SKM-1 treated with dmso at 0.1 percent for 144 hours (cell line): Measurements from ENCODE around the gene USH2A.
A peak's percentile ranks its signal among the peaks of the same experiment; 100 is the strongest.

Source experiments
- DNase-seq: peaks from one replicate; lab custom pipeline; 2025; ENCODE audit not compliant: unreplicated experiment; lab: John Stamatoyannopoulos, UW

USH2A gene

GRCh38 chr1:216144661-216145450 is 278.4 kb downstream of the USH2A start:
- DNase-seq, result no peak

GRCh38 chr1:216142921-216143320 is 280.3 kb downstream of the USH2A start:
- no peak for DNase-seq

- DNase-seq, result no peak
Observed at GRCh38 chr1:216140730-216141524, 282.3 kb downstream of the USH2A start.

- no peak for DNase-seq
Observed at GRCh38 chr1:216124192-216124781, 299.0 kb downstream of the USH2A start.

- no peak for DNase-seq
Observed at GRCh38 chr1:216123446-216124191, 299.6 kb downstream of the USH2A start.

- DNase-seq, result peak; percentile 58
Observed at GRCh38 chr1:216119600-216119999, 303.6 kb downstream of the USH2A start.

- no peak for DNase-seq
Observed at GRCh38 chr1:216114180-216114579, 309.1 kb downstream of the USH2A start.

- DNase-seq, result peak; percentile 33
Observed at GRCh38 chr1:216113181-216113580, 310.1 kb downstream of the USH2A start.

GRCh38 chr1:216111842-216112241 is 311.4 kb downstream of the USH2A start:
- peak; percentile 9 for DNase-seq

GRCh38 chr1:216095400-216095799 is 327.8 kb downstream of the USH2A start:
- DNase-seq, result no peak

- DNase-seq, result no peak
Observed at GRCh38 chr1:216090556-216090955, 332.7 kb downstream of the USH2A start.

GRCh38 chr1:216086678-216087077 is 336.6 kb downstream of the USH2A start:
- DNase-seq, result no peak

GRCh38 chr1:216081445-216081844 is 341.8 kb downstream of the USH2A start:
- DNase-seq, result no peak

- DNase-seq, result no peak
Observed at GRCh38 chr1:216076751-216077150, 346.5 kb downstream of the USH2A start.

GRCh38 chr1:216075339-216075738 is 347.9 kb downstream of the USH2A start:
- no peak for DNase-seq

- no peak for DNase-seq
Observed at GRCh38 chr1:216073793-216074595, 349.3 kb downstream of the USH2A start.

GRCh38 chr1:216071262-216071661 is 352.0 kb downstream of the USH2A start:
- DNase-seq, result no peak

- no peak for DNase-seq
Observed at GRCh38 chr1:216064643-216065042, 358.6 kb downstream of the USH2A start.

- DNase-seq, result no peak
Observed at GRCh38 chr1:216057947-216058346, 365.3 kb downstream of the USH2A start.

- no peak for DNase-seq
Observed at GRCh38 chr1:216057063-216057462, 366.2 kb downstream of the USH2A start.
